IMR-90 (cell line): Measurements from ENCODE around the gene TIMM29. TPM values are rescaled to one million over a fixed set of nuclear protein-coding genes. Genes with fewer than 3 reads are reported as not detected.

Source experiments
- ATAC-seq: fragments of 200-7000 bp; cut with Tn5 transposase; 2 replicates; pipeline ENCODE4 v1.9.1; 2020; ENCODE audit warnings: low read depth, mild to moderate bottlenecking, moderate library complexity
- BruUV-seq: library from RNA; stranded (reverse); fragments of 400-500 nt; replicated peaks from 2 replicates; lab custom pipeline; 2021; lab: Mats Ljungman, UMichigan
- CTCF ChIA-PET: fragments of 300-600 bp; formaldehyde crosslinking; extraction: SDS; loops from one replicate; lab custom pipeline; 2021; ENCODE audit warnings: antibody characterized with exemption; lab: Yijun Ruan, JAX
- POLR2A ChIA-PET: fragments of 300-600 bp; sonication (Branson Sonifier 250); formaldehyde crosslinking; loops from one replicate; lab custom pipeline; 2022; ENCODE audit warnings: antibody characterized with exemption; ENCODE audit not compliant: unreplicated experiment; lab: Charles Lee
- DNase-seq: peaks from one replicate; pipeline ENCODE4 v3.0.0; 2013
- H2AFZ ChIP-seq: replicated peaks from 2 replicates; pipeline ENCODE3; 2013; ENCODE audit warnings: low read length, mild to moderate bottlenecking; ENCODE audit not compliant: poor library complexity
- H2AK5ac ChIP-seq: 2 replicates; pipeline ENCODE4 v1.6.1; 2013; ENCODE audit warnings: low read depth, low read length, inconsistent platforms
- H2AK9ac ChIP-seq: replicated peaks from 2 replicates; pipeline ENCODE3; 2013; ENCODE audit warnings: mild to moderate bottlenecking, low read depth, low read length, moderate library complexity; ENCODE audit not compliant: poor library complexity
- H2BK120ac ChIP-seq: 2 replicates; pipeline ENCODE4 v1.6.1; 2013; ENCODE audit warnings: low read depth, low read length, inconsistent platforms
- H2BK15ac ChIP-seq: 3 replicates; pipeline ENCODE4 v1.6.1; 2013; ENCODE audit warnings: low read depth, low read length, inconsistent platforms
- H2BK20ac ChIP-seq: 2 replicates; pipeline ENCODE4 v1.6.1; 2013; ENCODE audit warnings: low read depth, mild to moderate bottlenecking, inconsistent platforms, low read length, moderate library complexity
- H2BK5ac ChIP-seq: 2 replicates; pipeline ENCODE4 v1.6.1; 2013; ENCODE audit warnings: mild to moderate bottlenecking, low read depth, low read length, inconsistent platforms; ENCODE audit not compliant: poor library complexity, severe bottlenecking
- H3K14ac ChIP-seq: replicated peaks from 2 replicates; pipeline ENCODE4 v1.6.1; 2013; ENCODE audit warnings: low read depth, low read length, inconsistent platforms
- H3K18ac ChIP-seq: 2 replicates; pipeline ENCODE4 v1.6.1; 2013; ENCODE audit warnings: low read depth, low read length, control low read depth
- H3K23ac ChIP-seq: 2 replicates; pipeline ENCODE4 v1.6.1; 2013; ENCODE audit warnings: low read depth, low read length, inconsistent platforms
- H3K27ac ChIP-seq: 2 replicates; pipeline ENCODE4 v1.5.1; 2013; ENCODE audit warnings: mild to moderate bottlenecking, control low read depth, low read length; ENCODE audit not compliant: insufficient read depth
- H3K27me3 ChIP-seq: 2 replicates; pipeline ENCODE4 v1.6.1; 2013; ENCODE audit warnings: low read length; ENCODE audit not compliant: control insufficient read depth, insufficient read depth
- H3K36me3 ChIP-seq: 2 replicates; pipeline ENCODE4 v1.6.1; 2013; ENCODE audit warnings: low read length, mixed read lengths; ENCODE audit not compliant: control insufficient read depth, insufficient read depth
- H3K4ac ChIP-seq: 2 replicates; pipeline ENCODE4 v1.6.1; 2013; ENCODE audit warnings: low read depth, low read length, inconsistent platforms
- H3K4me1 ChIP-seq: 2 replicates; pipeline ENCODE4 v1.6.1; 2013; ENCODE audit warnings: low read length, mixed read lengths; ENCODE audit not compliant: control insufficient read depth, insufficient read depth
- H3K4me2 ChIP-seq: 2 replicates; pipeline ENCODE4 v1.6.1; 2013; ENCODE audit warnings: low read depth, mild to moderate bottlenecking, control low read depth, low read length, moderate library complexity
- H3K4me3 ChIP-seq: 2 replicates; pipeline ENCODE4 v1.5.1; 2013; ENCODE audit warnings: low read depth, mild to moderate bottlenecking, control low read depth, low read length, moderate library complexity; ENCODE audit not compliant: insufficient read depth
- H3K56ac ChIP-seq: 2 replicates; pipeline ENCODE4 v1.6.1; 2013; ENCODE audit warnings: low read length, inconsistent platforms; ENCODE audit not compliant: insufficient read depth; ENCODE audit errors: extremely low read depth
- H3K79me1 ChIP-seq, 2 experiments: 2 replicates each; pipeline ENCODE4 v1.6.1; 2013; ENCODE audit warnings: low read length in 2 of 2, inconsistent platforms in 1 of 2, low read depth in 1 of 2
- H3K9ac ChIP-seq: 2 replicates; pipeline ENCODE4 v1.6.1; 2013; ENCODE audit warnings: low read depth, low read length, control low read depth
- H3K9me1 ChIP-seq: 2 replicates; pipeline ENCODE4 v1.6.1; 2013; ENCODE audit warnings: low read length, inconsistent platforms; ENCODE audit not compliant: insufficient read depth
- H3K9me3 ChIP-seq: 2 replicates; pipeline ENCODE4 v1.6.1; 2013; ENCODE audit warnings: low read length; ENCODE audit not compliant: control insufficient read depth, insufficient read depth
- H4K20me1 ChIP-seq: 2 replicates; pipeline ENCODE4 v1.6.1; 2013; ENCODE audit warnings: low read length, inconsistent platforms; ENCODE audit not compliant: insufficient read depth
- H4K5ac ChIP-seq: 2 replicates; pipeline ENCODE4 v1.6.1; 2013; ENCODE audit warnings: mild to moderate bottlenecking, low read depth, low read length, control low read depth
- H4K8ac ChIP-seq, 2 experiments: 2 replicates each; pipeline ENCODE4 v1.6.1; 2013; ENCODE audit warnings: low read depth in 2 of 2, low read length in 2 of 2, control low read depth in 1 of 2, inconsistent platforms in 1 of 2
- H4K91ac ChIP-seq: 2 replicates; pipeline ENCODE4 v1.6.1; 2013; ENCODE audit warnings: low read depth, low read length, inconsistent platforms; ENCODE audit not compliant: insufficient read depth
- BHLHE40 ChIP-seq: fragments of 150-350 bp; IDR thresholded peaks from 2 replicates; pipeline ENCODE4 v1.6.1; 2016; ENCODE audit warnings: mild to moderate bottlenecking, low read depth, low read length
- CEBPB ChIP-seq: IDR thresholded peaks from 2 replicates; pipeline ENCODE4 v1.6.1; 2012; ENCODE audit warnings: low read depth, low read length, improper control_type of control experiment
- MAZ ChIP-seq: IDR thresholded peaks from 2 replicates; pipeline ENCODE4 v1.6.1; 2012; ENCODE audit warnings: low read depth, mild to moderate bottlenecking, low read length, improper control_type of control experiment, moderate library complexity, borderline replicate concordance
- MXI1 ChIP-seq: IDR thresholded peaks from 2 replicates; pipeline ENCODE4 v1.6.1; 2012; ENCODE audit warnings: low read depth, mild to moderate bottlenecking, low read length, moderate library complexity, borderline replicate concordance
- POLR2A ChIP-seq: IDR thresholded peaks from 2 replicates; pipeline ENCODE4 v1.6.1; 2012; ENCODE audit warnings: mild to moderate bottlenecking, low read depth, low read length
- RFX5 ChIP-seq: IDR thresholded peaks from 2 replicates; pipeline ENCODE4 v1.8.0; 2012; ENCODE audit warnings: low read depth, mild to moderate bottlenecking, low read length, moderate library complexity
- SMC3 ChIP-seq: fragments of 150-350 bp; IDR thresholded peaks from 2 replicates; pipeline ENCODE4 v1.6.1; 2016; ENCODE audit warnings: low read depth, mild to moderate bottlenecking, antibody characterized with exemption, low read length, moderate library complexity
- USF2 ChIP-seq: fragments of 150-350 bp; IDR thresholded peaks from 2 replicates; pipeline ENCODE4 v1.6.1; 2017; ENCODE audit warnings: mild to moderate bottlenecking, antibody characterized with exemption, low read length, low read depth
- WGBS, 2 experiments: methylation state at CpG; one replicate each; pipeline versions ENCODE4 v1.1.5 to v1.1.7; 2013; ENCODE audit warnings: missing lambda C conversion rate in 2 of 2; ENCODE audit not compliant: insufficient read length in 1 of 2; ENCODE audit errors: extremely low coverage in 2 of 2; 5-methylcytosine and 5-hydroxymethylcytosine counted together
- dilution Hi-C: fragments of 300-500 bp; cut with HindIII; formaldehyde crosslinking; loops from one replicate; pipeline ENCODE4 v1.14.3; 2018; ENCODE audit warnings: low sequenced_read_pairs; ENCODE audit not compliant: unreplicated experiment
- in situ Hi-C: fragments of 300-500 bp; cut with MboI; formaldehyde crosslinking; loops from 3 replicates; pipeline ENCODE4 v1.14.3; 2019; ENCODE audit warnings: low sequenced_read_pairs, inconsistent platforms, mixed read lengths
- intact Hi-C: fragments of 100-400 bp; cut with micrococcal nuclease; formaldehyde crosslinking; loops from 2 replicates; pipeline ENCODE4 v1.10.0; 2022
- polyA plus RNA-seq, 3 experiments: library from polyadenylated mRNA; depleted of rRNA; stranded (reverse); fragments of >200 nt; gene quantifications; 2 replicates each; pipeline ENCODE4 v1.2.3, GENCODE V29; 2012; ENCODE audit warnings: low replicate concordance in 1 of 3
- total RNA-seq: library from RNA; depleted of rRNA; stranded (reverse); fragments of >200 nt; gene quantifications from 2 replicates; pipeline ENCODE4 v1.2.3, GENCODE V29; 2012

TIMM29 gene
- total and polyA plus RNA-seq, 2 of the 4 experiments (the other 2 are of a cell fraction) = 9.3 to 13.4 TPM

GRCh38 chr19:10960314-10961072 lies 31.9 kb downstream of the TIMM29 start, which contains the start of gene SMARCA4:
TSS of gene SMARCA4 (plus strand) at chr19:10961030. CDS start at chr19:10984152, 23,122 bp downstream.
- H3K27me3 ChIP-seq = no peaks in the 10 kb centered on the region
- H3K4ac ChIP-seq = peak within 1 kb of the TSS; percentile 98
- H3K4me2 ChIP-seq = peak within 1 kb of the TSS; percentile 97
- peak within 1 kb of the TSS; percentile 98 for H3K23ac ChIP-seq
- H4K8ac ChIP-seq = peak within 1 kb of the TSS; percentile 91 to 97
- peak within 1 kb of the TSS; percentile 82 for H2BK120ac ChIP-seq
- WGBS, 2 experiments = 4% methylated on average over 22 of the region's 100 CpGs; no CpG with 5 or more reads in 1 of the 2 experiments
- peaks cover 34% of the 10 kb centered on the region for H4K20me1 ChIP-seq
- peaks cover 4 to 52% of the 10 kb centered on the region in 2 experiments; a peak in 3 of 4 replicates for H3K79me1 ChIP-seq
- peak within 1 kb of the TSS; percentile 98 for H2AK9ac ChIP-seq
- H3K9me1 ChIP-seq = peaks cover 19% of the 10 kb centered on the region
- dilution Hi-C loops = no loop called here
- peak within 1 kb of the TSS; percentile 100 for H2AFZ ChIP-seq
- peak within 1 kb of the TSS; percentile 92 for H3K18ac ChIP-seq
- H3K9ac ChIP-seq = peak within 1 kb of the TSS; percentile 99
- peak within 1 kb of the TSS; percentile 99 for H2BK5ac ChIP-seq
- TF ChIP-seq USF2 (peak; percentile 39; the same call in 1 of the 2 replicates), MAZ (peak; percentile 91; the same call in 1 of the 2 replicates), SMC3 (no peak), RFX5 (no peak), CEBPB (peak; percentile 49), BHLHE40 (peak; percentile 72), POLR2A (peak; percentile 89), MXI1 (peak; percentile 93)
- 0 out of 2 replicates have a peak within 1 kb of the TSS, but pooled peaks have one; percentile 28 for H2BK20ac ChIP-seq
- H3K4me3 ChIP-seq = peak within 1 kb of the TSS; percentile 94
- peak within 1 kb of the TSS; percentile 98 for H2AK5ac ChIP-seq
- no peaks in the 10 kb centered on the region for H3K36me3 ChIP-seq
- H2BK15ac ChIP-seq = no peak within 1 kb of the TSS
- intact Hi-C loops = loop anchor here (2.0 kb wide), 1 partner anchor 14 kb away; no protein-coding TSS in a partner anchor
- H4K91ac ChIP-seq = peak within 1 kb of the TSS; percentile 97
- in situ Hi-C loops = no loop called here
- peak within 1 kb of the TSS; percentile 92 for H3K56ac ChIP-seq
- H3K14ac ChIP-seq = peak within 1 kb of the TSS; percentile 99
- no peaks in the 10 kb centered on the region for H3K9me3 ChIP-seq
- ATAC-seq (peak; percentile 94), DNase-seq (peak; percentile 96)
- peak within 1 kb of the TSS; percentile 97 for H4K5ac ChIP-seq
- BruUV-seq = no TSS peak
- CTCF ChIA-PET = interaction anchor here (0.6 to 1.6 kb wide), 2 partner anchors 10 to 24 kb away, joined by 3 to 5 read pairs; no protein-coding TSS in a partner anchor
- peaks cover 9% of the 10 kb centered on the region for H3K4me1 ChIP-seq
- peak within 1 kb of the TSS; percentile 99 for H3K27ac ChIP-seq
- POLR2A ChIA-PET = interaction anchor here (0.6 kb wide), 1 partner anchor 9 kb away, joined by 3 read pairs; no protein-coding TSS in a partner anchor
